RPMI8226 (cell line): ENCODE data around the gene PPARGC1A.

Source experiments
- DNase-seq: peaks from one replicate; pipeline ENCODE4 v3.0.0-alpha.2; 2015

PPARGC1A gene

DNA sequence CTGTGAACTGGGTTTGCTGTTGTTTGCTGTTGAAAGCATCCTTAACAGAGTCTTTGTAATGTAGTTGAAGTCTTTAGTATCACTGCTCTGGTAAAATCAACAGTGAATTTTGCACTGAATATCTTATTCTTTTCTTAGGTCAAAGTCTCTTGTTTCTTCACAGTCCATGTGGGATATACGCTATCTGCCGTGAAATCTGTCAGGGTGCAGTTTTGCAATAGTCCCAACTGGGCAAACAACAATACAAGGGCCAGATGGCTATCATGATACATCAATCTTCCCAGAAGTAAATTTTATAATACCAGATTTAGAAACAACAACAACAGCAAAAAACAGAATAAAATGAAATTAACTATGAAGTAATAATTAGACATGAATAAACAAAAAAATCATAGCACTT is 123.5 kb downstream of the PPARGC1A start:
- no peak for DNase-seq

DNA sequence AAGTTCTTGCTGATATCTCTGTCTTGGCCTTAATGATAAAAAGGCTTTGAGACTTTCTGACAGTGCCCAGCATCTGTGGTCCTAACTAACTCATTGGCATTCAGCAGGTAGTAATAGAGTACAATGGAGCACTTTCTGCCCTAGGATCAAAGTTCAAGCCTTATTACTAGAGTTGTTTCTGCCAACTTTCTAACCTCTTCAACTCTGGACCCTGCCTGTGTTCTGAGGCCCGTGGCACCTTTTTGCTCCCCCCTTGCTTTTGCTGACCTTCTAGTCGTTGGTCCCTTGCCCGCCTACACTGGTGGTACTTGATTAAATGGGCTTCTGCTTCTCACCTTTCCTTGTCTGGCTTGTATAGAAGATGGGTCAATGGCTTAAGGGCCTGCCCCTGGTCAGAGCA is 126.3 kb downstream of the PPARGC1A start:
- no peak for DNase-seq

DNA sequence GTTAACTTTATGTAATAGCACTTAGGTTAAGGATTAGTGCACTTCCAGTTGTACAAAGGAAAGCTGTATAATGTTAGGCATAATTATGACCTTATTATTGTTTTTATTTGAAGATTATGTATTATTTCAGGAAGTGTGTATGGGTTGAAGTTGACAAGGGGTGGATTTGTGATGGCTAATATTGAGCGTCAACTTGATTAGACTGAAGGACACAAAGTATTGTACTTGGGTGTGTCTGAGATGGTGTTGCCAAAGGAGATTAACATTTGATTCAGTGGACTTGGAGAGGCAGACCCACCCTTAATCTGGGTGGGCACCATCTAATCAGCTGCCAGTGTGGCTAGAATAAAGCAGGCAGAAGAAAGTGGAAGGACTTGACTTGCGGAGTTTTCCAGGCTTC is 127.3 kb downstream of the PPARGC1A start:
- no peak for DNase-seq

DNA sequence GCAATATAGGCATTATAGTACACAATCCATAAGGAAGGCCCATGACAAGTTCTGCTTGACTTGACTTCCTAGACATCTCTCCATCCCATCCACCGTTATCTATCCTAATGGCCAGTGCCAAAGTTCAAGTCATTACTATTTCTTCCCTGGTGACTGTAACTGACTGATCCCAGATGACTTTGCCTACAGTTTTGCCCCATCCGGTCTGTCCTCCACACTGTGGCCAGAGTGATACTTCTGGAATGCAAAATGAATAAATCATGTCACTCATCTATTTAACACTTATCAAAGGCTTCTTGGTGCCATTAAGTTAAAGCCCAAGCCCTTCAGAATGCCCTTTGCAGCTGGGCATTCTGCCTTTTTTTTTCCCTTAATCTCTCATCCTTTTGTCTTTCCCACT is 130.8 kb downstream of the PPARGC1A start:
- no peak for DNase-seq

DNA sequence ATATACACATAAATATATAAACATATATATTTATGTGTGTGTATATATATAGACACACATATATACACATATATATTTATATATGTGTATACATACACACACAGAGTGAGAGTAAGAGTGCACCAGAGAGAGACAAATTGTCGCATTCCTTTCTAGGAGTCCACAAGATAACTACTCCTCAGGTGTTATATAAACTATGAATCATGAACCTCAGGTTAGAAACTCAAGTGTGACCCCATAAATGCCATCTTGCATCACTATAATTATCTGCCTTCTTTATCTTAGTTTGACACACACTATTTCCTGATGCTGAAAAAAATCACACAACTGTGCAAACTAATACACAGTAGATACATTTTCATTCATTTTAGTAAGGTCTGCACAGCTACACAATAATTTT is 135.2 kb downstream of the PPARGC1A start:
- DNase-seq = no peak

DNA sequence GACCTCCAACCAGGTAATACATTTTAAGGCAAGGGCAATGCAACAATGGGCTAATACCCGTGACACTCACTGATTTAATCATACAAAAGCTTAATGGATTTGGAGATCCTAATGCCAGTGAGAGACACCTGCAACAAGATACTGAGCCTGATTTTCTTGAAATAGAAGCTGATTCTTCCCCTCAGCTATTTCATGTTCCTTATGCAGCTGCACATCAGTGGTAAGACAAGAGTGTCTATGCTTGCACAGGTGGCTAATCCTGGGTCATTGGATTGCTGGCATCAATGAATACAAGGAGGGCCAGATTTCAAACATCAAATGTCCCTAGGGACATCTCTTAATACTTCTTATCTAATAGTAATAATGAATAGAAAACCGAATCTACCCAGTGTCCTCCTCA is 139.7 kb downstream of the PPARGC1A start:
- DNase-seq = no peak

DNA sequence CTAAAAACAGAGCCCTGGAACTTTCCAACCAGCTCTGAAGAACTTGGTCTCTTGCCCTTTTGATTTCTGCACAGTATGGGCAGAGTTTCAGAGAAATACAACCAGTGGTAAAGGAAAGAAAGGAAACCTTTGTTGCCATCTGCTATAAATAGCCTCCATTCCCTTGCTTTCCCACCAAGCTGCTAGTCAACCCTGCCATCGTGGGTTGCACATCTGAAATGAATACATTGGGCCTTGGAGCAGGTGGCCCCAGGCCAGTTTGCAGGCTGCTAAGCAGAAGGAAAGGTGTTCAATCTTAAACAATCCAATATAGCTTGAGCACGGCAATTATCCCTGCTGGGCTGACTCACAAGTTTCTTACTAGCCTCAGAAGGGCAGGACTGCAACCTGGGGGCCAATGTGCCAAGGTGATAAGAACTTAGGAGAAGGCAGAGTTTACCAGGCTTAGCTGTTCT is 142.5 kb downstream of the PPARGC1A start:
- DNase-seq = no peak

DNA sequence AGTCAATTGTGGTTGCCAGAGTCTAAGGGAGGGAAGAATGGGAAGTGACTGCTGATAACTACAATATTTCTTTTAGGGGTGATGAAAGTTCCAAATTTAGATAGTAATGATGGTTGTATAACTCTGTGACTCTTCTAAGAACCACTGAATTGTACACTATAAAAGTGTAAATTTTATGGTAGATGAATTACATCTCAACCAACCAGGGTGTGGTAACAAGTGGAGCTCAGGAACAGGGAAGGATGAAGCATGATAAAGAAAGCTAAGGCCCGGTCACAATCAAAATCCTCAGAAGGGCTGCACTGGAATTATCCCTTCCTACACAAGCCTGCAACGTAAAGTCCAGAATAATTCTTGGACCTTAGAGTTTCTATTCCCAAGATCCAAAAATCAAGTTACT is 143.2 kb downstream of the PPARGC1A start:
- no peak for DNase-seq

DNA sequence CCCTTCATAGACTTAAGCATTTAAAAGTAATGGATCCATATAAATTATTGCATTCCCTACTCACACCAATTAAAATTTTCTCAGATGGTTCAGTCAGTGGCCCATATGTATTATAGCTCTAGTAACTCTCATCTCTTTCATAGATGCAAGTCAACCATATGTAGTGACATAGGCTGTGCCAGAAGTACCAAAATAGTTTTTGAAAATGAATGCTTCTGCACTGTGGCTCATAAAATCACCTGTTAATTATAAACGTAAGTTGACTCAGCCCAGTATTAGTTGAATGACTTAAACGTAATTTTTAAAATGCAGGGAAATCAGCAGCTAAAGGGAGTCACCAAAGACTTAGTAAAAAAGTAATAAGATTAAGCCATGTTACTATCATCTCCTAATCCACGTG is 143.8 kb downstream of the PPARGC1A start:
- no peak for DNase-seq

DNA sequence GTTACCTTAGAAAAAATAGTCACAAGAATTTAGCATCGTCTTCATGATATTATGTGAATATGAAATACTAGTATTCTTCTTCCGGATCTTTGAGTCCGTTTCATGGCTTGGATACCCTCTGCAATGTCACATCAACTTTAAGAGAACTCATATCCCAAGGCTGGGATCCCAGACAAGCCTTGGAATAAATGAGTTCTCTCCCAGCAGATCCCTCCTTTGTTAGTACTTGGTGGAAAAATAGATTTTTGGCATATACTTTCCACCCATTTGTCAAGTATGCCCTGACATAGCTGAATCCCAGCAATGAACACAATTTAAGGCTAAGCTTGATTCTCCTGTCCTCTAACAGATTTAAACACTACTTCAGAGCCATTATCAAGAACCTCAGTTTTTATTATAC is 144.5 kb downstream of the PPARGC1A start:
- no peak for DNase-seq
